ENCODE measurements around the gene CASZ1. TPM values are rescaled to one million over a fixed set of nuclear protein-coding genes. Genes with fewer than 3 reads are reported as not detected.

CASZ1 gene
- polyA plus RNA-seq, 1 donor, result 16.2 TPM

DNA sequence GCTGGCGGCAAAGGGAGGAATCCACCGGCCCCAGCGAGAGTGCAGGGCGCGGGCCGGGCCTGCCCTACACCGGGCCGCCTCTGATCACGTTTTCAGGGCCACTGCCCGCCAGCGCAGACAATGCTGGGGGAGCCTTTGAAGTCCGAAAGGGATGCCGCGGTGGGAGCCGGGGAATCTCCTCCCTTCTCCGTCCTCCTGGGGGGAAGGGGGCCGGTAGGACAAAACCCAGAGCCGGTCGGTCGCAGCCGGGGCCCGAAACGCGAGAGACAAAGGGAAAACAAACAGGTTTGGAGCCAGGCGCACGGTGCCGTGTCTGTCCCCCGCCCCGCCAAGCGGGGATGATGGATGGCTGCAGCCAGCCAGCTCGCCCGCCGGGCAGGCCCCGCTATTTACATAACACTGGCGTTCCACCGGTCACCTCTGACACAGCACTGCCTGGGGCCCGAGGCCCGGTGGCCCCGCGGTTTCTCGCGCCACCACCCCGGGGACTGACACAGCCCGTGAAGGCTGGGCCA lies 92.0 kb downstream of the CASZ1 start:
- no peak overlapping the region for H3K27ac ChIP-seq (ENCODE audit: low read length)
- H3K4me3 ChIP-seq (ENCODE audit: low read length), result no peak overlapping the region
- H3K4me1 ChIP-seq (ENCODE audit: control insufficient read depth, insufficient read depth, low read length), result peaks cover under 1% of the 10 kb centered on the region
- WGBS (ENCODE audit: insufficient coverage, low lambda C conversion rate), result no CpG with 5 or more reads among the region's 44 CpGs
- no peak for DNase-seq
- H3K27me3 ChIP-seq (ENCODE audit: control insufficient read depth, insufficient read depth, low read length), result peaks cover 13% of the 10 kb centered on the region
- H3K9me3 ChIP-seq (ENCODE audit: control insufficient read depth, low read depth, low read length), result peaks cover 6% of the 10 kb centered on the region
- peaks cover 3% of the 10 kb centered on the region for H3K36me3 ChIP-seq (ENCODE audit: control insufficient read depth, insufficient read depth, low read length)

DNA sequence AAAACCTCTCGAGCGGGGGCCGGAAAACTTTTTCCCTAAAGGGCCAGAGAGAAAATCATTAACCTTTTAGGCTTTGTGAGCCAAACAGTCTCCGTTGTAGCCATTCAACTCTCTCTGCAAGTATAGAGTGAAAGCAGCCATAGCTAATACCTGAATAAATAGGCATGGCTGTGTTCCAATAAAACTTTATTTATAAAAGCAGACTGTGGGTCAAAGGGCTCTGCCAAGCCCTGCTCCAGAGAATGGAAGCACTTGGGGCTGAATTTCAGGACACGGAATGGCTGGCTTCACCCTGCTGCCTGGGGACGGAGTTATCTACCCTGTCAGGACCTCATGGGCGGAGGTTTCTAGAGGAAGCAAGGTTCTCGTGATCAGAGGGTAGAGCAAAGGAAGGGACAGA lies 92.7 kb downstream of the CASZ1 start:
- H3K4me3 ChIP-seq (ENCODE audit: low read length), result no peak overlapping the region
- no CpG with 5 or more reads among the region's 8 CpGs for WGBS (ENCODE audit: insufficient coverage, low lambda C conversion rate)
- DNase-seq, result no peak
- peaks cover 6% of the 10 kb centered on the region for H3K4me1 ChIP-seq (ENCODE audit: control insufficient read depth, insufficient read depth, low read length)
- peaks cover 3% of the 10 kb centered on the region for H3K36me3 ChIP-seq (ENCODE audit: control insufficient read depth, insufficient read depth, low read length)
- peaks cover 13% of the 10 kb centered on the region for H3K27me3 ChIP-seq (ENCODE audit: control insufficient read depth, insufficient read depth, low read length)
- H3K27ac ChIP-seq (ENCODE audit: low read length), result no peak overlapping the region
- H3K9me3 ChIP-seq (ENCODE audit: control insufficient read depth, low read depth, low read length), result peaks cover 5% of the 10 kb centered on the region

DNA sequence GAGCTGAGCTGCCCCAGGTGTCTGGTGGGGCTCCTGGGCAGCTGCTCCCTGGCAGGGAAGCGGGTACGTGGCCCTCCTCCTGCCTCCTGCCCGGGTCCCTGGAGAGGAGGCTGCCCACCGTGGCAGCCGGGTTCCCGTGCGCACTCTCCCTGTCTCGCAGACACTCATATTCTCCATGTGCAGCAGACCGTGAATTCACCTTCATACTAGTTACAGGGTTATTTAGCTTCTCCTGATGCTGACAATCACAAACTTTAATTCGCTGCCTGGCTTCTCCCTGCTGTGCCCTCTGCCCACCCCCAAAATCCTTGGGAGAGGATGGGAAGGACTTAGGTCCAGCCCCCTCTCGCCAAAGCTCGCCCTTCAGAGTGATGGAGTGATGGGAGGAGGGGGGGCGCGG lies 95.3 kb downstream of the CASZ1 start:
- peaks cover 13% of the 10 kb centered on the region for H3K27me3 ChIP-seq (ENCODE audit: control insufficient read depth, insufficient read depth, low read length)
- H3K4me1 ChIP-seq (ENCODE audit: control insufficient read depth, insufficient read depth, low read length), result peaks cover 15% of the 10 kb centered on the region
- H3K36me3 ChIP-seq (ENCODE audit: control insufficient read depth, insufficient read depth, low read length), result peaks cover 3% of the 10 kb centered on the region

DNA sequence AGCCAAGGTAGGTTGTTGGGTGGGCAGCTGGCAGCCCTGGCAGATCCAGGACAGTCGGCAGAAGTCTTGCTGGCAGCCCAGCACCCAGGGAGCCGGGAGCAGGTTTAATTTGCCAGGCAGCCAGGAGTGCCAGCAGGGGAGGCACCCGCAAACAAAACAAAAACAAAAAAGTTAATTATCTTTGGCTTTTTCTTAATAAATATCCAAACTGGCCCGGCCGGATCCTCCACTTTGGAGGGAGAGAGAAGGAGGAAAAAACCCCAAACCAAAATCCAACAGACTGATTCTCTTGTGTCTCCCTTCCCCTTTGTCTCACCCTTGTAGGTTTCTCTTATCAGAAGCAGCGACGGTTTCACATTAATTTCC lies 97.0 kb downstream of the CASZ1 start:
- peaks cover 3% of the 10 kb centered on the region for H3K36me3 ChIP-seq (ENCODE audit: control insufficient read depth, insufficient read depth, low read length)
- no peak overlapping the region for H3K27ac ChIP-seq (ENCODE audit: low read length)
- H3K4me1 ChIP-seq (ENCODE audit: control insufficient read depth, insufficient read depth, low read length), result peaks cover 19% of the 10 kb centered on the region
- H3K4me3 ChIP-seq (ENCODE audit: low read length), result no peak overlapping the region
- H3K27me3 ChIP-seq (ENCODE audit: control insufficient read depth, insufficient read depth, low read length), result peaks cover 9% of the 10 kb centered on the region
- peaks cover 6% of the 10 kb centered on the region for H3K9me3 ChIP-seq (ENCODE audit: control insufficient read depth, low read depth, low read length)
- 100% methylated on average over 2 of the region's 7 CpGs for WGBS (ENCODE audit: insufficient coverage, low lambda C conversion rate)
- no peak for DNase-seq

More for the DNA sequence above, 95.3 kb downstream of the CASZ1 start:
- no peak for DNase-seq
- Histone ChIP-seq H3K9me3 (ENCODE audit: control insufficient read depth, low read depth, low read length) (peaks cover 6% of the 10 kb centered on the region), H3K27ac (ENCODE audit: low read length) (no peak overlapping the region), H3K4me3 (ENCODE audit: low read length) (no peak overlapping the region)
- WGBS (ENCODE audit: insufficient coverage, low lambda C conversion rate), result no CpG with 5 or more reads among the region's 14 CpGs

- Histone ChIP-seq H3K27ac (ENCODE audit: low read length) (no peak overlapping the region), H3K9me3 (ENCODE audit: control insufficient read depth, low read depth, low read length) (peaks cover 3% of the 10 kb centered on the region), H3K36me3 (ENCODE audit: control insufficient read depth, insufficient read depth, low read length) (peaks cover under 1% of the 10 kb centered on the region), H3K27me3 (ENCODE audit: control insufficient read depth, insufficient read depth, low read length) (peaks cover 3% of the 10 kb centered on the region), H3K4me1 (ENCODE audit: control insufficient read depth, insufficient read depth, low read length) (peaks cover 19% of the 10 kb centered on the region), H3K4me3 (ENCODE audit: low read length) (no peak overlapping the region)
- DNase-seq, result no peak
- WGBS (ENCODE audit: insufficient coverage, low lambda C conversion rate), result no CpG with 5 or more reads among the region's 14 CpGs
These were observed 97.5 kb downstream of the CASZ1 start for GRCh38 chr1:10698726-10699469.

GRCh38 chr1:10697621-10698160 lies 98.8 kb downstream of the CASZ1 start:
- Histone ChIP-seq H3K27ac (ENCODE audit: low read length) (no peak overlapping the region), H3K4me1 (ENCODE audit: control insufficient read depth, insufficient read depth, low read length) (peaks cover 23% of the 10 kb centered on the region), H3K4me3 (ENCODE audit: low read length) (no peak overlapping the region), H3K36me3 (ENCODE audit: control insufficient read depth, insufficient read depth, low read length) (no peaks in the 10 kb centered on the region), H3K27me3 (ENCODE audit: control insufficient read depth, insufficient read depth, low read length) (no peaks in the 10 kb centered on the region), H3K9me3 (ENCODE audit: control insufficient read depth, low read depth, low read length) (peaks cover 3% of the 10 kb centered on the region)
- peak in 1 of 2 donors; percentile 39 for DNase-seq
- no CpG with 5 or more reads among the region's 25 CpGs for WGBS (ENCODE audit: insufficient coverage, low lambda C conversion rate)

- H3K4me1 ChIP-seq (ENCODE audit: control insufficient read depth, insufficient read depth, low read length), result peaks cover 31% of the 10 kb centered on the region
- H3K36me3 ChIP-seq (ENCODE audit: control insufficient read depth, insufficient read depth, low read length), result no peaks in the 10 kb centered on the region
- no peak for DNase-seq
- H3K9me3 ChIP-seq (ENCODE audit: control insufficient read depth, low read depth, low read length), result peaks cover 3% of the 10 kb centered on the region
- no peaks in the 10 kb centered on the region for H3K27me3 ChIP-seq (ENCODE audit: control insufficient read depth, insufficient read depth, low read length)
- H3K27ac ChIP-seq (ENCODE audit: low read length), result no peak overlapping the region
- no CpG with 5 or more reads among the region's 7 CpGs for WGBS (ENCODE audit: insufficient coverage, low lambda C conversion rate)
- H3K4me3 ChIP-seq (ENCODE audit: low read length), result no peak overlapping the region
These were observed 99.5 kb downstream of the CASZ1 start for GRCh38 chr1:10696977-10697376.

DNA sequence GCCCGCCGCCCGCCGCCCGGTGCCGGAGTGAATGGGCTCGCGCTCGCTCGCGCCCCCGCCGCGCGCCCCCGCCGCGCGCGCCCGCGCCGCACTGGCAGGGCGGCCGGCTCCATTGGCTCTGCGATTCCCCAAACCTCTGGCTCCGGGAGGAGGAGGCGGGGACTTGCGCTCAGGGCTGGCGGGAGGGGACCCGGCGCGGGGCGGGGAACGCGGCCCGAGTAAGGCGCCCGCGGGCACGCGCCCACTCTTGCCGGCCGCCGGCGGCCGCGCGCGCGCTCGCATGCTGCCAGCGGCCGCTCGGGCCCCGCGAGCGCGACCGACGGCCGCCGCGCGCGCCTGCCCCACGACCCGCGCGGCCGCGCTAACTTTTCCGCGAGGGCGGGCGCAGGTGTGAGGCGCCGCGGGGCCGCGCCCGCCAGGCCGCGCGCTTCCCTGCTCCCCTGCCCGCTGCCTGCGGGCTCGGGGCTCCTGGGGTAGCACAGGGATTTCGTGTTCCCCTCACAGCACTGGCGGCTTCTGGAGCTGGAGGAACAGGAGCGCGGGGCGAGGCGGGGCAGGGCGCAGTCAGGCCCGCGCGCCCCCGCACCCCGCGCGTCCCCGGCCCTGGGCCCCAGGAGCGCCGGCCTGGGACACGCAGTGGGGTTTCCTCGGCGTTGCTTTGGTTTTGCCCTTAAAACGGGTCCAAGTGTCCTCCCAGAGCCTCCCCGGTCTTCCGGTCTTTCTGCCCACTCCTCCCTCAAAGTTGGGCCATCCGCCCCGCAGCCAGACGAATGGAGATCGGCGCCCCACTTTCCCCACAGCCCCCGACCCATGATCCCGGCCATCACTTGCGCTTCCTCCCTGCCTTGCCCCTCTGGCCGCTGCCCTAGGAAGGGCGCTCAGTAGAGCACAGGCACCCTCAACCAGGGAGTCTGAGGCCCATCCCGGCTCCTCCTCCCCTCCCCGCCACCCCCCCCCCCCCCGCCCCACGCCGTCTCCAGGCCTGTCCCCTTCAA lies 101.5 kb downstream of the CASZ1 start:
- no peaks in the 10 kb centered on the region for H3K27me3 ChIP-seq (ENCODE audit: control insufficient read depth, insufficient read depth, low read length)
- peak; percentile 86 to 94 for DNase-seq
- H3K27ac ChIP-seq (ENCODE audit: low read length), result peak overlapping the region; percentile 36
- H3K9me3 ChIP-seq (ENCODE audit: control insufficient read depth, low read depth, low read length), result peaks cover 3% of the 10 kb centered on the region
- H3K4me1 ChIP-seq (ENCODE audit: control insufficient read depth, insufficient read depth, low read length), result peaks cover 49% of the 10 kb centered on the region
- WGBS (ENCODE audit: insufficient coverage, low lambda C conversion rate), result no CpG with 5 or more reads among the region's 126 CpGs
- H3K4me3 ChIP-seq (ENCODE audit: low read length), result peak overlapping the region; percentile 46
- peaks cover 2% of the 10 kb centered on the region for H3K36me3 ChIP-seq (ENCODE audit: control insufficient read depth, insufficient read depth, low read length)

DNA sequence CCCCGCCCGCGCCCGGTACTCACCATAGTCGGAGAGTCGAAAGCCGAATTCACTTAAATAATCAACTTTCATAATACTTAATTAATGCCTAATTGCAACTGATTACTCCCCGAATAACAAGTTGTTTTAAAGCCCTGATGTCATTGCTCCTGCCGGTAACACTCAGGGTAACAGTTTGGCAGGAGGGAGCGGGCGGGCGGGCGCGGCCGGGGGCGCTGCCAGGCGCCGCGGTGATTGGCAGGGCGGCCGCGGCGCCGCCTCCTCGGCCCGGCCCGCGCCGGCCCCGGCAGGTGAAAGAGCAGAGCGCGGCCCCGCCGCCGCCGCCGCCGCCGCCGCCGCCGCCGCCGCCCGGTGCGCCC lies 102.2 kb downstream of the CASZ1 start:
- DNase-seq, result no peak
- H3K9me3 ChIP-seq (ENCODE audit: control insufficient read depth, low read depth, low read length), result peaks cover 3% of the 10 kb centered on the region
- H3K4me1 ChIP-seq (ENCODE audit: control insufficient read depth, insufficient read depth, low read length), result peaks cover 52% of the 10 kb centered on the region
- H3K27ac ChIP-seq (ENCODE audit: low read length), result peak overlapping the region; percentile 79
- no peaks in the 10 kb centered on the region for H3K27me3 ChIP-seq (ENCODE audit: control insufficient read depth, insufficient read depth, low read length)
- H3K4me3 ChIP-seq (ENCODE audit: low read length), result peak overlapping the region; percentile 64
- peaks cover 2% of the 10 kb centered on the region for H3K36me3 ChIP-seq (ENCODE audit: control insufficient read depth, insufficient read depth, low read length)
- no CpG with 5 or more reads among the region's 46 CpGs for WGBS (ENCODE audit: insufficient coverage, low lambda C conversion rate)

Data from large intestine (tissue), 3 donors.